SK-N-DZ (cell line): ENCODE data around the gene FAM167B.
A peak's percentile ranks its signal among the peaks of the same experiment; 100 is the strongest.
"Not testable (repeated sequence)": the region's sequence is repeated elsewhere in the genome, so short reads cannot be mapped to it uniquely, and the experiment has no call there.

Source experiments
- DNase-seq: peaks from one replicate; pipeline ENCODE4 v3.0.0-alpha.2; 2015; ENCODE audit warnings: low spot score

The FAM167B gene

GRCh38 chr1:32257227-32257508, 10.1 kb downstream of the FAM167B start:
- no peak for DNase-seq

- not testable (repeated sequence) for DNase-seq
These were observed 16.2 kb downstream of the FAM167B start for GRCh38 chr1:32263236-32263593.

DNA sequence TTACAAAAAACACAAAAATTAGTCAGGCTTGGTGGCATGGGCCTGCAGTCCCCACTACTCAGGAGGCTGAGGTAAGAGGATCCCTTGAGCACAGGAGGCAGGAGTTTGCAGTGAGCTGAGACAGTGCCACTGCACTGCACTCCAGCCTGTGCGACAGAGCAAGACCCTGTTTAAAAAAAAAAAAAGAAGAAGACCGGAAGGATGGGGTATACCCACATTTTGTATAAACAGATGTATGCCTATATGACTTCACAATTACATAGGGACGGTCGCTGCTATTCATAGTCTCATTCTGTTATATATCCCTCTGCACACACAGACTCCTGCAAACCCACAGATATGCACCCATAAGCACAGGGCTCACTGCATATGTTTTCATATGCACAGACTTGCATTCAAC, 16.7 kb downstream of the FAM167B start:
- DNase-seq = no peak

DNA sequence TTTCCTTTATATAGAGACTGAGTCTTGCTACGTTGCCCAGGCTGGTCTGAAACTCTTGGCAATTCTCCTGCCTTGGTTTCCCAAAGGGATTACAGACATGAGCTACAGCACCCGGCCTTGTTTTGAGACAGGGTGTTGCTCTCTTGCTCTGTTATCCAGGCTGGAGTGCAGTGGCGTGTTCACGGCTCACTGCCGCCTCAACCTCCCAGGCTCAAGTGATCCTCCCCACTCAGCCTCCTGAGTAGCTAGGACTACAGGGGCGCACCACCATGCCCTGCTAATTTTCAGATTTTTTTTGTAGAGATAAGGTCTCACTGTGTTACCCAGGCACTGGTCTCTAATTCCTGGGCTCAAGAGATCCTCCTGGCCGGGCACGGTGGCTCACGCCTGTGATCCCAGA, 18.8 kb downstream of the FAM167B start:
- no peak for DNase-seq

DNA sequence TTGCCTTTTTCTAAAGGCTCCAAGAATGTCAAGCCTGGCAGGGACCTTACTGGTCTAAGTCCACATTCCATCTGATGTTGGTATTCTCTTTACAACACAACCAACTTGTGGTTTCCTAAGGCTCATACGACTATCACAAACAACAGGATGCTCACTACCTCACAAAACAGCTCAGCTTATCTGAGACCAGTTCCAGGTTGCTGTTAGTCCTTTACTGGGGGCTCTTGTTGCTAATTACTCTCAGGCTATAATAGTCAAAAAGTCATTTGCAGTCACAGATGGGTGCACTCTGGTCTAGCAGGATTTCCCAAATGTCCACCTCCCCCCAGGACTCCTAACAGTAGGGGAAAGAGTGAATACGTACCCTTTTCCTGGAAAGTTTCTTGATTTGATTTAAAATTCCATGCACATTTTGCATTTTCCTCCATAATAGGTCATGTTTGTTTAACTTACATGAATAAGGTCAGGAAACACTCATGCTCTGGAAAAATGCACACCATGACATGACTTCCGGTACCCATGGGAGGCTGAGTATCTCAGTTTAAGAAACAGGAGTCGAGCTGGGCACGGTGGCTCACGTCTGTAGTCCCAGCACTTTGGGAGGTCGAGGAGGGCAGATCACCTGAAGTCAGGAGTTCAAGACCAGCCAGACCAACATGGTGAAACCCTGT, 20.0 kb downstream of the FAM167B start:
- no peak for DNase-seq

DNA sequence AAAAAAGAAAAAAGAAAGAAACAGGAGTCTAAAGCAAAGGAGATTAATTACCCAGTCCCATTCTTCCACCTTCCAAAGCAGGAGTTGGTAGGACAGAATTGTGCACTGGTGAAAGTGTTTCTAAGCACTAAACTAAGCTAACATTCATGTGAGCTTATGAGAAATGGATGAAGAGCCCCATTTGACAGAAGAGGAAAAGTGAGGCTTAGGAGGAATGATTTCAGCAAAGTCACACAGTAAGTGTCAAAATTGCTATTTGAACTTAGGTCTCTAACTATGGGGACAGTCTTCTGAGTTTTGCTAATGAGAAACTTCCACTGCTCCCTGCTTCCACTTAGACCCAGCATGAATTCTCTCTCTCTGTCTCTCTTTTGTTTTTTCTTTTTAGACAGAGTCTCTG, 22.7 kb downstream of the FAM167B start:
- DNase-seq = no peak

- no peak for DNase-seq
These were observed 25.8 kb downstream of the FAM167B start for GRCh38 chr1:32272557-32273390.

DNA sequence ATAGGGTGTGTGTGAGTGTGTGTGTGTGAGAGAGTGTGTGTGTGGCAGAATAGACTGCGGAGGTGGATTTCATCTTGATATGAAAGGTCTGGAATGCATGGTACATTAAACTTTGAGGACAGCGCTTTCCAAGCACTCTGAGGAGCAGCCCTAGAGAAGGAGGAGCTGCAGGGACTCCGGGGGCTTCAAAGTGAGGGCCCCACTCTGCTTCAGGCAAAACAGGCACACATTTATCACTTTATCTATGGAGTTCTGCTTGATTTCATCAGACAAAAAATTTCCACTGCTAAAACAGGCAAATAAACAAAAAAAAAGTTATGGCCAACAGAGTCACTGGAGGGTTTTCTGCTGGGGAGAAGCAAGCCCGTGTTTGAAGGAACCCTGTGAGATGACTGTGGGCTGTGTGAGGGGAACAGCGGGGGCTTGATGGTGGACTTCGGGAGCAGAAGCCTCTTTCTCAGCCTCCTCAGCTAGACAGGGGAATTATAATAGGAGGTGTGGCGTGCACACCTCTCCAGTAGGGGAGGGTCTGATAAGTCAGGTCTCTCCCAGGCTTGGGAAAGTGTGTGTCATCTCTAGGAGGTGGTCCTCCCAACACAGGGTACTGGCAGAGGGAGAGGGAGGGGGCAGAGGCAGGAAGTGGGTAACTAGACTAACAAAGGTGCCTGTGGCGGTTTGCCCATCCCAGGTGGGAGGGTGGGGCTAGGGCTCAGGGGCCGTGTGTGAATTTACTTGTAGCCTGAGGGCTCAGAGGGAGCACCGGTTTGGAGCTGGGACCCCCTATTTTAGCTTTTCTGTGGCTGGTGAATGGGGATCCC, 26.6 kb downstream of the FAM167B start:
- DNase-seq = no peak

DNA sequence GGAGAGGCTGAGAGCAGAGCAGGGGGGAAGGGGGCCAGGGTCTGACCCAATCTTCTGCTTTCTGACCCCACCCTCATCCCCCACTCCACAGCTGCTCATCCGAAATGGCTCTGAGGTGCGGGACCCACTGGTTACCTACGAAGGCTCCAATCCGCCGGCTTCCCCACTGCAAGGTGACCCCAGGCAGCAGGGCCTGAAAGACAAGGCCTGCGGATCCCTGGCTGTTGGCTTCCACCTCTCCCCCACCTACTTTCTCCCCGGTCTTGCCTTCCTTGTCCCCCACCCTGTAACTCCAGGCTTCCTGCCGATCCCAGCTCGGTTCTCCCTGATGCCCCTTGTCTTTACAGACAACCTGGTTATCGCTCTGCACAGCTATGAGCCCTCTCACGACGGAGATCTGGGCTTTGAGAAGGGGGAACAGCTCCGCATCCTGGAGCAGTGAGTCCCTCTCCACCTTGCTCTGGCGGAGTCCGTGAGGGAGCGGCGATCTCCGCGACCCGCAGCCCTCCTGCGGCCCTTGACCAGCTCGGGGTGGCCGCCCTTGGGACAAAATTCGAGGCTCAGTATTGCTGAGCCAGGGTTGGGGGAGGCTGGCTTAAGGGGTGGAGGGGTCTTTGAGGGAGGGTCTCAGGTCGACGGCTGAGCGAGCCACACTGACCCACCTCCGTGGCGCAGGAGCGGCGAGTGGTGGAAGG, 27.8 kb downstream of the FAM167B start:
- no peak for DNase-seq

GRCh38 chr1:32275424-32275823, 28.4 kb downstream of the FAM167B start:
- no peak for DNase-seq

DNA sequence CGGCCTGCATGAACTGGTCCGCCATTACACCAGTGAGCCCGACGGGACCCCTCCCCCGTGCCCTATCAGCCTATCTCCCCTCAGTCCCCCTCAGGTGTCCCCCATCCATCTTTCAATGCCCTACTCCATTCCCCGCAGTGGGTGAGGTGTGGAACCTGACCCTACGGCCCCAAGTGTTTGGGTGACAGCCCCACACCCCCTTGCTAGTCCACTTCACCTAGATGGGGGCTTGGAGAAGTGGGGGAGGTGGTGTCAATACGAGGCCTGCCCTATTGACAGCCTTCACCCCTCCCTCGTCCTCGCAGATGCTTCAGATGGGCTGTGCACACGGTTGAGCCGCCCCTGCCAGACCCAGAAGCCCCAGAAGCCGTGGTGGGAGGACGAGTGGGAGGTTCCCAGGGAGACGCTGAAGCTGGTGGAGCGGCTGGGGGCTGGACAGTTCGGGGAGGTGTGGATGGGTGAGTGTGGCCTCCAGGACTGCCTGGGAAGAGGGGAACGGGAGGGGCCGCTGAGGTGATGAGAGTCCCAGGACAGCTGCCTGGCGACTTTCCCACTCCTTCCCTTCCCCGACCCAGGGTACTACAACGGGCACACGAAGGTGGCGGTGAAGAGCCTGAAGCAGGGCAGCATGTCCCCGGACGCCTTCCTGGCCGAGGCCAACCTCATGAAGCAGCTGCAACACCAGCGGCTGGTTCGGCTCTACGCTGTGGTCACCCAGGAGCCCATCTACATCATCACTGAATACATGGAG, 29.2 kb downstream of the FAM167B start:
- no peak for DNase-seq

GRCh38 chr1:32284777-32285176, 37.8 kb downstream of the FAM167B start:
- DNase-seq = not testable (repeated sequence)

DNA sequence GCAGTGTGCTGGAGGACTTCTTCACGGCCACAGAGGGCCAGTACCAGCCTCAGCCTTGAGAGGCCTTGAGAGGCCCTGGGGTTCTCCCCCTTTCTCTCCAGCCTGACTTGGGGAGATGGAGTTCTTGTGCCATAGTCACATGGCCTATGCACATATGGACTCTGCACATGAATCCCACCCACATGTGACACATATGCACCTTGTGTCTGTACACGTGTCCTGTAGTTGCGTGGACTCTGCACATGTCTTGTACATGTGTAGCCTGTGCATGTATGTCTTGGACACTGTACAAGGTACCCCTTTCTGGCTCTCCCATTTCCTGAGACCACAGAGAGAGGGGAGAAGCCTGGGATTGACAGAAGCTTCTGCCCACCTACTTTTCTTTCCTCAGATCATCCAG, 38.6 kb downstream of the FAM167B start:
- DNase-seq = no peak

DNA sequence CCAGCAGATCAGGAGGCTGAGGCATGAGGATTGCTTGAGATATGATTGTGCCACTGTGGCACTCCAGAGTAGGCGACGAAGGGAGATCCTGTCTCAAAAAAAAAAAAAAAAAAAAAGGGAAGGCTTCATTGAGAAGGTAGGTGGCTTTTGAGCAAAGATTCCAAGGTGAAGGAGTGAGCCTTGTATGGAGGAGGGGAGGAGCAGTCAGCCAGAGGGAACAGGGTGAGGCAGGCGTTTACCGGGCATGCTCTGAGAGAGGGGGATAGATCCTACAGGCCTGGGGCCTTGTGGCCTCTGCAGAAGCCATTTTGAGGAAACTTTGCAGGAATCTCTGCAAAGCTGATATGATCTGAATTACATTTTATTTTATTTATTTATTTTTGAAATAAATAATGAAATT, 39.7 kb downstream of the FAM167B start:
- no peak for DNase-seq

- no peak for DNase-seq
These were observed 42.2 kb downstream of the FAM167B start for GRCh38 chr1:32289256-32289655.

- no peak for DNase-seq
These were observed 44.2 kb downstream of the FAM167B start for GRCh38 chr1:32291145-32291707.

- peak; percentile 94 for DNase-seq
These were observed 44.9 kb downstream of the FAM167B start, which contains the start of gene HDAC1 for GRCh38 chr1:32291708-32292538. Gene HDAC1 (plus strand): TSS chr1:32292083. CDS start chr1:32292170, 87 bp downstream.

DNA sequence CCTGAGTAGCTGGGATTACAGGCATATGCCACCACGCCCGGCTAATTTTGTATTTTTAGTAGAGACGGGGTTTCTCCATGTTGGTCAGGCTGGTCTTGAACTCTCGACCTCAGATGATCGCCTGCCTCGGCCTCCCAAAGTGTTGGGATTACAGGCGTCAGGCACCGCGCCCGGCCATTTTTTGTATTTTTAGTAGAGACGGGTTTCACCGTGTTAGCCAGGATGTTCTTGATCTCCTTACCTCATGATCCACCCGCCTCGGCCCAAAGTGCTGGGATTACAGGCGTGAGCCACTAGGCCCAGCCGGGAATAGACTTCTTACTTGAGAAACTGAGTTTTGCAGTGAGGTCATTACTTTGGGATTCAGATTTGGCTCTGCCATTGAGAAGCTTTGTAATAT, 51.2 kb downstream of the FAM167B start:
- DNase-seq = not testable (repeated sequence)
